NCI-H69 (cell line): Measurements from ENCODE around the gene MMP8.

Experiments
- DNase-seq: peaks from one replicate; lab custom pipeline; 2025; lab: John Stamatoyannopoulos, UW

Gene MMP8

GRCh38 chr11:102719620-102720277 is 5.0 kb downstream of the MMP8 start:
- DNase-seq = no peak

DNA sequence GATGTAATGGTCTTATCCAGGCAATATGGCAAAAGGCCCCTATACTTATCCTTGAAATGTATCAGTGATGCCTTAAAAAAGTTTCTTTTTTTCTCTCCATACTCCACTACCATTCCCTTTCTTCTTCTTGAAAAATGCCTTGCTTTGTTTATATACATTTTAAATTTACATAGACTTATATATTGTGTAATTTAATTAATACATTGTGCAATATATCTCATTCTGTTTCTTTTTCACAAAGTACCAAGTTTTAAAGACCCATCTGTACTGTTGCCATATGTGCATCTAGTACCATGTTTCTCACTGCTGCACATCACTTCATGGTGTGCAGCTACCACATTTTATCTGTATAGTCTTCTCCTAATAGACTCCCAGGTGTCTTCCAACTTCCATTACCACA is 7.5 kb downstream of the MMP8 start:
- DNase-seq = no peak

- DNase-seq = no peak
Measured at GRCh38 chr11:102716527-102716926, 8.2 kb downstream of the MMP8 start.

DNA sequence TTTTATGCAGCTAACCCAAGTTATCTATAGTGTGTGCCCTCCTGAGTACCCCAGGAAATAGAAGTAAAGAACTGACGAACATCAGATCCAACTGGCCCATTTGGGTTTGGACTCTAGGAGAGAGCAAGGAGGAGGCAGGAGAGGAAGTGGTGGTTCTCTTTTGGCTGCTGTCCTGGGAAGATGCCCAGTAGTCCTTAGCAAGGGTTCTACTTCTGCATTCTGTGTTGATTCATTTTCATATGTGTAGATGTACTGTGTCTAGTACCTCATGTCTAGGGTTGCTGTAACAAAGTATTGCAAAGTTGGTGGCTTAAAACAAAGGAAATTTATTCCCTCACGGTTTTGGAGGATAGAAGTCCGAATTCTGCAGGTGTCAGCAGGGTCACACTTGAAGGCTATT is 12.6 kb downstream of the MMP8 start:
- no peak for DNase-seq

DNA sequence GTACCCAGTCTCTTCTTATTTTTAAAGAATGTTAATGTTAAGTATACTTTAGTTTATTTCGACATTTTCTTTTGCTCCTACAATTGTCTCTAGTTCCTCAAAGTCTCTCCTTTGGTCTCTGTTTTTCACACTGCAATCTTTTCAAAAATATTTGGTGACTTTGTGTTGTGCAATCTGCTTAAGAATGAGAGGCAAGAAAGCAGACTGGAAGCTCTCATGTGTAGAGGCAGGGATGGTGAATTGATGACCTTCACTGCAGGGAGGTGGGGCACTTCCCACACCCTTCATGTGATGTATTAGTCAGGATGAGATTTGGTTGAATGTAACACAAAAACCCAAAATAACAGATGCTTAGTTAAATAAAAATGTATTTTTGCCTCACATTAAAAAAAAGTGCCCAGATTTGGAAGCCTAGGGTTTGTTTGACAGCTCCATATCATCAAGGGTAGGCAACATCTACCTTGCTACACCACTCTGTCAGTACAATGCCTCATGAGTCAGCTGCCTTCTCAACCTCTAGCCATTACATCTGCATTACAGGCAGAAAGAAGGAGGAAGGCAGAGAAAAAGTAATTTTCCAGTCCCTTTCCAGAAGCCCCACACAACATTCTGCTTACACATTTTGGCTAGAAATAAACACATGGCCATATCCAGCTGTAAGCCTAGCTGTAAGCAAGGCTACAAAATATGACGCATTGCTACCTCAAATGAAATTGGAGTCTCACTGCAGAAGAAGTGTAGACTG is 15.4 kb downstream of the MMP8 start:
- no peak for DNase-seq

DNA sequence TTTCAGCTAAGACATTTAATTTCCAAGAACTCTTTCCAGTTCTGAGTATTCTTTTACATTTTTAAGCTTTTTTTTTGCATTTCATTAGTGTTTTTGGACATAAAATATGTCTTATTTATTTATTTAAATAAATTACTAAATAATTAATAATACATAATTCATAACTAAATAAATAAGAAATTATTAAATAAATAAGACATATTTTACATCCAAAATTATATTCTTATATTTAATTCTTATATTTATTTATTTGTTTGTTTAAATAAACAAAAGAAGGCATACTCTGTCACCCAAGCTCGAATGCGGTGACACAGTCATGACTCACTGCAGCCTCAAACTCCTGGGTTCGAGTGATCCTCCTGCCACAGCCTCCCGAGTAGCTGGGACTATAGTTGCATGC is 16.1 kb downstream of the MMP8 start:
- DNase-seq = no peak

DNA sequence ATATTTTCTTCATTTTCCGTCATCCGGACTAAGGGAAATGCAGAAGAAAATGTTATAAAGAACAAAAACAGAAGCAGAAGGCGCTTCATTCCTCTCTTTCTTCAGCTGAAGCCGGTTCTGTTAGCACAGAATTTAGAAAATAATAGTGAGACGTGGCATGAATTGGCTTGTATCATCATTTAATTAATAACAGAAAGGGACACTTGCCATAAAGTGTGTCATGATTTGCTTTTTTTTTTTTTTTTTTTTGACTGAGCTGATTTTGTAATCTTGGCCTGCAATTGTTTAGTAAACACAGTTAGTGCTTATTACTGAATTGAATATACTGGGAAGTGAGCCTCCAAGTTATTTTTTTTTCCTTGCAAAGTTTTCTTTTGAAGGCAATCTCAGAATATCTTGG is 19.1 kb downstream of the MMP8 start, which contains the start of gene MMP27:
Gene MMP27 (minus strand): TSS at position 144 of the 400 bp plus-strand sequence. CDS start 55 bp downstream, at position 89.
- no peak for DNase-seq

DNA sequence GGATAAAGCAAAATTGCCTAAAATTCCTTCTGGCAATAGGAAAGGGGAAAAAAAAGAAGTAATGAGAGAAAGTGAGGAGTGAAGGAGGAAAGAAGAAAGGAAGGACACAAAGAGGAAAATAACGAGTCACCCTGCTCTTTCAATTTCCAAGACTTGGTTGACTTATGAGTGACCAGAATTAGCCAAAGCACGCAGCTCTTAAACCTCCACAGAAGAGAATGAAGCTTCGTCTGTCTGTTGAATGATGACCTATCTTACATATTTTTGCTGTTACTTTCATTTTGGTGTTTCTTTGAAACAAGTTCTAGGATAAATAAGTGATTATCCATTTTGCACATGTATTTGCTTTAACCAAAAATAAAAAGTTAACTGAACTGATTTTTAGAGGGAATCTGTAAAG is 19.9 kb downstream of the MMP8 start:
- DNase-seq = no peak

DNA sequence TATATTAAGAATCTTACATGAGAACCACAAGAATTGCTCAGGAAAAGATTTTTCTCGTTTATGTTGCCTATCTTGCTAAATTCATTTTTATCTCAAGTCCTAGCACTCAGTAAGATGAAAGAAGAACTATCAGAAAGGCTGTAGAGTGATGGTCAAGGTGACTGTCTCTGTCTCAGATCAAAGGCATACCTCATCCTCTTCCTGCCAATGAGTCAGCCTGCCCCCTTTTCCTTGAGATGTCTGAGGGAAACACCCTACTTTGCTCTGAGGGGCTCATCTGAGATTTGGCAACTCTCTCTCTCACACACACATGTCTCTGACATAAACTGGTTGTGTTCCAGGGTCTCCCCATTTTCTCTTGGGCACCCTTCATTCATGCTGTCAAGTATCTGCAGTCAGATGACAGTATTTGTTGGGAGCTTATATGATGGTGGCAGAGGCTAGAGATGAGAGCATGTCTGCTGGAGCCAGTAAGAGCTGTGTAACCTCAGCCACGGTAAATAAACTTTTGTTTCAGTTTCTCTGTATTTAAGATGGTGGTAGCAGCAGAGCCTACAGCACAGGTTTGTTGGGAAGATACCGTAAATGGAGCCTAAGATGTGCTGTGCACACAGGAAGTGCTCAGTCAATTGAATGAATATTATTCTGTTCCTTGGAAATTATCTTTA is 20.8 kb downstream of the MMP8 start:
- DNase-seq = no peak

DNA sequence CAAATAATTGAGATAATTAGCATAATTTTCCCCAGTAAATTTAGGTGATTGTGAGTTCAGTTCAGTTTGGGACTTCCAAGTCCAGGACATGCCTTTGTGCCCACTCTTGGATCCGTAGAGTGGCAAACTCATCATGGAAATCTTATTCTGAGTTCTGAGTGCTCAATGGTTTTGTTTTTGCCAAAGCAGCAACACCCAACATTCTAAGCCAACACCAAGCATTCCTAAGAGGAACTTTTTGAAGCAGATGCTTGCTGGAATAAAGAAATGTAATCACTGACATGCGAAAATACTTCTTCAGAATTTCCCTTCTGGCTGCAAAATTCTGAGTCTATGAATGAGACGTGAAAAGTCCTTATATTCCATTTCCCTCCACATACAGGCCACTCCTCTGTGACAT is 29.6 kb downstream of the MMP8 start:
- no peak for DNase-seq

GRCh38 chr11:102685754-102686153 is 39.0 kb downstream of the MMP8 start:
- DNase-seq = no peak

- no peak for DNase-seq
Measured at GRCh38 chr11:102685338-102685737, 39.4 kb downstream of the MMP8 start.

DNA sequence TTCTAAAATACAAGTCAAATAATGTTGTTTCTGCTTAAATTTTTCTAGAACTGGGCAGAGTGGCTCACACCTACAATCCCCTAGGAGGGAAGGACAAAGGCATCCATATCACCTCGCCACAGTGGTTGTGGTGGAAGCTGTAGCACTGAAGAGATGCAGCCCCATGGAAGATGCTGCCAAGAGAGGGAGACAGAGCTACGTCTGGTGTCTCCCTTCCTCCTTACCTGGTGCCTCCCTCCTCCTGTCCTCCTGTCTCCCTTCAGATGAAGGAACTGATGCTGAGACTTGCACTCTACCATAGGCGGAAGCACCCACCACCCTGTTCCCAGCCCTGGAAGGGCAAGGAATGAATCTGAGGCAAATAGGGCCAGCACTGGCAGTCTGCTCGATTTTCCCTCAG is 41.5 kb downstream of the MMP8 start:
- DNase-seq = peak; percentile 14

DNA sequence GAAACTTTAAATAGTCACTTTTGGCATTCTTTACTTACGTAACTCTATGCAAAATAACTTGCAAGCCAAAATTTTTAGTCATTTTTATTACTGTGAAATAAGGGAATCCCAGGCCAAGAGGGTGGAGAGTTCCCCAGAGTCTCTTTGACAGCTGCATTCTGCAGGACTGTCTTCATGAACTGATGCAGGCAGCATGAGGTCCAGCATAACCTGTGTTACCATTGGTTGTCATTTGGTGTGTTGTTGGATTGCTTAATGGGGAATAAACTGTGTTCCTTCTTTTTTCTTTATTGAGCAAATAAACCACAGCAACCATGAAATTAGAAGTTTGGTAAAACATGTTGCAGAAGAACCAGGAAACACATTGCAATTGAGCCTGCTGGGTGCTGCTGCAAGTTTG is 43.8 kb downstream of the MMP8 start:
- DNase-seq = no peak

DNA sequence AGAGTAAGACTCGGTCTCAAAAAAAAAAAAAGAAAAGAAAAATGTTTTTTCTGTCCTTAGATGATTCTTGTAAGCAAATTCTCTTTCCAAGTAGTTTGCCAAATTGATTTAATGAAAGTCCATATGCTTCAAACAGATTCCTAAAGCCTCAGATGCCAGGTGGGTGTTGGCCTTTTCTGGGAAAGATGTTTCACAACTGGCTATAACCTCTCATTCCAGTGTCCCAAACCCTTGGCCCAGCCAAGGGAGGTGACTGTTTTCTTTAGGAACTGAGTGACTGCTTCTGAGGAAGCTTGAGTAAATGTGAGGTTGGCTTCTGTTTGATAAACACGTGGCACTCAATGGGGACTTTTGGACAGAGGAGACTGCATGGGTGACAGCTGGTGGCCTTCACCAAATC is 46.7 kb downstream of the MMP8 start:
- DNase-seq = no peak

DNA sequence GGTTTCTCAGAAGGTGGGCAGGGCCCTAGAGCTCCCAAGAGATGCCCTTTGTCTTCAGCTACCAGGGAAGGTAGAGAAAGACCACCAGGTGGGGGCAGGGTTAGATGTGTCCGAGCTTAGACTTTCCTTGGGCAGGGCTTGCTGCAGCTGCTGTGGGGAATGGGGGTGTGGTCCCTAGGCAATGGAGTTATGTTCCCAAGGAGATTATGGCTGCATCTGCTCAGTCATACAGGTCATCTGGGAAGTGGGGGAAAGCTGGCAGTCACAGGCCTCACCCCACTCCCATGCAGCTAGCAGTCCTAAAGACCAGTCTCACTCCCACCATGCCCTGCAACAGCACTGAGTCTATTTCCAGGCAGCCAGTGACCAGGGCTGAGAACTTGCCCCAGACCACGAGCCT is 48.7 kb downstream of the MMP8 start:
- DNase-seq = no peak

DNA sequence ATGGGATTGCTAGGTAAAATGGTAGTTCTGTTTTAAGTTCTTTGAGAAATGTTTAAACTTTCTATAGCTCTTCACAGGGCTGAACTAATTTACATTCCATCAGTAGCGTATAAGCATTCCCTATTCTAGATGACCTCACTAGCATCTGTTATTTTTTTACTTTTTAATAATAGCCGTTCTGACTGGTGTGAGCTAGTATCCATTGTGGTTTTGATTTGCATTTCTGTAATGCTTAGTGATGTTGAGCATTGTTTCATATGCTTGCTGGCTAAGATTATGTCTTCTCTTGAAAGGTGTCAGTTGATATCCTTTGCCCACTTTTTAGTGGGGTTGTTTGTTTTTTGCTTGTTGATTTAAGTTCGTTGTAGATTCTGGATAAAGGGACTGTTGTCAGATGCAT is 55.1 kb downstream of the MMP8 start:
- DNase-seq = no peak

DNA sequence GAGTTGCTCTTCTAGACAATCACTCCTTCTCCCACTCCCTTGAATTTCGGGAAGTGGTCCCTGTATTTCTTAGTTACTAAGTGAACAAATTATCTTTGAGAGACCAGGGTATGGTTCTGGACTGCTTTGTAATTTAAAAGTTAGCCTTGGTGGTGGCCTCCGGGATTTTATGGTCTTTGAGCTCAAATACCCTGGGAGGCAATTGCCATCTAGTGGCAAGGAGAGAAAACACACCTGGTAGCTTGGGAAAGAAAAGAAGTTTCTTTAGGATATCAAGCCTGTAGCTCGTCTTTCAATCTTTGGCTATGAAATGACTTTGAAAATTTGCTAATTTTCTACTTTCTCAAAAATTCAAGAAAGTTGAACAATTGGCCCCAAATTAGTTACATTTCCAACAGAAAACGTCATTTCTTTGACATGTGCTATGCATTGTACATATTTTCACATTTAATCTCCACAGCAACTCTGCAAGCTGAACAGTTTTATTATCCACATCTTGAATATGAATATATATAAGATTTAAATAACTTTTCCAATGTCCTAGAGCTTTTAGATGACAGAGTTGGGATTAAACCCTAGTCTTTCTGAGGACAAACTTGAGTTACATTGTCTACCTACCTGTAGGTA is 58.3 kb downstream of the MMP8 start:
- DNase-seq = peak; percentile 61

- peak; percentile 27 for DNase-seq
Measured at GRCh38 chr11:102664001-102664752, 60.6 kb downstream of the MMP8 start.

GRCh38 chr11:102662607-102663006 is 62.1 kb downstream of the MMP8 start:
- DNase-seq = no peak
